Suppressor macrophage (primary cell): Measurements from ENCODE around the gene SATB2.
A peak's percentile ranks its signal among the peaks of the same experiment; 100 is the strongest.

Experiments used
- DNase-seq, 4 experiments: peaks; one replicate each; pipeline ENCODE4 v3.0.0-alpha.2; 2020 to 2022
- total RNA-seq, 17 experiments: gene quantifications; one replicate each; lab custom pipeline; 2026; ENCODE audit warnings: mixed read lengths in 6 of 17, inconsistent platforms in 3 of 17; lab: John Stamatoyannopoulos, UW

The SATB2 gene
- total RNA-seq = 0.55 to 7.5 (median 1.5) reads per million in 17 experiments

DNA sequence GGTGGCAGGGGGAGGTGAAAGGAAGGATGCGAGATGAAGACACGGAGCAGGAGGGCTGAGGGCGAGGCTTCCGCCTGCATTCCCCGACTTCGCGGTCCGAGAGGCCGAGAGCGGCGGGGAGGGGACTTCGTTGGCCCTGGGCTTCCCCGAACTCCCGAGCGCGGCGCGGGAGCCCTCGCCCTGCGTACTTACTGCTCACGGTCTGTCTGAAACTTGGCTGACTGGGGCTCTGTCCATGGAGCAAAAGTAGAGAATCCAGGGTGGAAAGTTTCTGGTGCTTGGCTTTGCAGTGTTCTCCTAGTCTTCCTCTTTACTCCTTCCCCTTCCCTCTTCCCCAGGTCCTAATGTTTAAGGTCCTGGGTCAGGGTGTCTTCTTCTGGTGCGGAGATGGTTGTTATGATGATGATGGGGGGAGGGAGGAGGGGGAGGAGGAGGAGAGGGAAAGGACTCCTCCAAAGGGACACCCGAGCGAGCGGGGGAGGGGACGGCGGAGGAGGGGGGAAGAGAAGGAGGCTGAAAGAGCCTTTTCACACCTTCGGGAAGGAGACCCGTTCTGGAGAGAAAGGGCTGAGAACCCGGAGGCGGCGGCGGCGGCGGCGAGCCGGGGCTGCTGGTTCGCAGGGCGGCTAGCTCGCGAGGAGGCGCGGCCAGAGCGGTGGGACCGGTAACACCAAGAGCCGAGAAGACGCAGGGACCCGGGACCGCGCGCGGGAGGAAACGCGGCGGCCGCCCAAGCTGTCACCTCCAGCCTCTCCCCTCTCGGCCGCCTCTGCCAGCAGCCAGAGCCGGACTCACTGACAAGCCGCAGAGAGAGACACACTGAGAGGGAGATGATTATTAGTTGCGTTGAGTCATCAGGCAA, at the start of gene SATB2:
Gene SATB2, minus strand, starts transcription at position 793 of the 862 bp plus-strand sequence. CDS start 1,902 bp downstream, outside the sequence.
- DNase-seq = peak in 3 of 4 experiments; percentile 26 to 46 (median 32)

DNA sequence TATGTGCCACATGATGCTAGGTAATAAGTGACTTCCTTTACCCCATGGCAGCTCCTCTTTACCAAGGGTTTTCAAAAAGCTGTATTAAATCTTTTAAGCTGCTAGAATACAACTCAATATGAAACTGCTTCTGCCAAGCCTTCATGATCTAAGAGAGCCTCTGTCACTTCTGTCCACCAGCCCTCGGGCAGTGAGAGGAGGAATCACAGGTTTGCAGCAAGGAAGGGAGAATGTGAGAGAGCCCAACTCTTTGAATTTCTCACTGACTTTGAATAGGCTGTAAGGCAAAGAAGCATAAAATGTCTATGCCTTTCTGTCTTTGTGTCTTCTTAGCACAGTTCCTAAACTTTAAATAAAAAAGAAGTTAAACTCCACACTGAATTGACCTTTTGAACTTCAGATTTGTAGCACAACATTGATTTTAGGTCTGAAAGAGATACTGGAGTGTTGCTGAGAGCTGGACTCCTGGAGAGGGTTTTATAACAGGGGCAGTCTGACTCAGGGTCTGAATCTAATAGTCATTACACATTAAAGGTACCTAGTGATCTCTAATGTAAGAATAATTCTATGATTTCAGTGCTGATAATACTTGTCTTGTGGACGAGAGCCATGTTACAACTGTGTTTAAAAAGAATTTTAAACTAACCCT, 48.1 kb upstream of the SATB2 start:
- DNase-seq = no peak

DNA sequence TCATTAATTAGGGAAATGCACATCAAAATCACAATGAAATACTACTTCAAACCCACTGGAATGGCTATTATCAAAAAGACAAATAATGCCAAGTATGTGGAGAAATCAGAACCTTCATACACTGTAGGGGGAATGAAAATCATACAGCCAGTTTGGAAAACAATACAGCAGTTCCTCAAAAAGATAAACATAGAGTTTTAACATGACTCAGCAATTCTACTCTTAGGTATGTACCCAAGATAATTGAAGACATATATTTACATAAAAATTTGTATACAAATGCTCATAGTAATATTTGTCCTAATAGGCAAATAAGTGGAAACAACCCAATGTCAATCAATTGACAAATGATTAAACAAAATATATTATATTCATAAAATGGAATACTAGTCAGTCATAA, 45.4 kb upstream of the SATB2 start:
- no peak for DNase-seq

DNA sequence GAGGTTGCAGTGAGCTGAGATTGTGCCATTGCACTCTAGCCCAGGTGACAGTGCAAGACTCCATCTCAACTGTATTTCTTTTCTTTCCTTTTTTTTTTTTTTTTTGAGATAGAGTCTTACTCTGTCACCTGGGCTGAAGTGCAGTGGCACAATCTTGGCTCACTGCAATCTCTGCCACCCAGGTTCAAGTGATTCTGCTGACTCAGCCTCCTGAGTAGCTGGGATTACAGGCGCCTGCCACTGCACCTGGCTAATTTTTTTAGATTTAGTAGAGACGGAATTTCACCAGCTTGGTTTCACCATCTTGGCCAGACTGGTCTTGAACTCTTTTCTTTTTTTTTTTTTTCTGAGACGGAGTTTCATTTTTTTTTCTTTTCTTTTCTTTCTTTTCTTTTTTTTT, 41.3 kb upstream of the SATB2 start:
- no peak for DNase-seq

DNA sequence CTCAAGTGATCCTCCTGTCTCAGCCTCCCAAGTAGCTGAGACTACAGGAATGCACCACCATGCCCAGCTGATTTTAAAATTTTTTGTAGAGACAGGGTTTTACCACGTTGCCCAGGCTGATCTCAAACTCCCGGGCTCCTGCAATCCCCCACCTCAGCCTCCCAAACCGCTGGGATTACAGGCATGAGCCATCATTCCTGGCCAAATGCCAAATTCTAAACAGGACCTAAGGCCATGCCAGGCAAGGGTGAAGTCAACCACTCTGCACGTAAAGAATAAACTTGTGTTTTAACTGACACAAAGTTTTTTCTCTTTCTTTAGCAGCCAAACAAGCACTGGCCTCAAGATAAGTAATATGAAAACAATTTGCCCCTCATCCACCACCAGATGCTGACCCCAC, 37.4 kb upstream of the SATB2 start:
- no peak for DNase-seq

DNA sequence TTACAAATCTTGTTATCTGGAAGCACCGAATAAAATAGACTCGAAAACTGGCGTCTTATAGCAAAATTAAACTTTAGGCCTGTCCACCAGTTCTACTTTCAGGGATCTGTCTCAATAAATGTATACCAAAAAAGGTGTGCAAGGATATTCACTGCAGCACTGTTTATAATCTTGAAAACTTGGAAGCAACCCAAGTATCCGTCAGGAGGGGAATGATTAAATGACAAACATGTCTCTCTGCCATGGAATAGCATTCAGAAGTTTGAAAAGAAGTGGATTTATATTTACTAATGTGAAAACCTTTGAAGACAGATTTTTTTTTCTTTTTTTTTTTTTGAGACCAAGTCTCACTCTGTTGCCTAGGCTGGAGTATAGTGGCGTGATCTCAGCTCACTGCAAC, 32.3 kb upstream of the SATB2 start:
- no peak for DNase-seq

DNA sequence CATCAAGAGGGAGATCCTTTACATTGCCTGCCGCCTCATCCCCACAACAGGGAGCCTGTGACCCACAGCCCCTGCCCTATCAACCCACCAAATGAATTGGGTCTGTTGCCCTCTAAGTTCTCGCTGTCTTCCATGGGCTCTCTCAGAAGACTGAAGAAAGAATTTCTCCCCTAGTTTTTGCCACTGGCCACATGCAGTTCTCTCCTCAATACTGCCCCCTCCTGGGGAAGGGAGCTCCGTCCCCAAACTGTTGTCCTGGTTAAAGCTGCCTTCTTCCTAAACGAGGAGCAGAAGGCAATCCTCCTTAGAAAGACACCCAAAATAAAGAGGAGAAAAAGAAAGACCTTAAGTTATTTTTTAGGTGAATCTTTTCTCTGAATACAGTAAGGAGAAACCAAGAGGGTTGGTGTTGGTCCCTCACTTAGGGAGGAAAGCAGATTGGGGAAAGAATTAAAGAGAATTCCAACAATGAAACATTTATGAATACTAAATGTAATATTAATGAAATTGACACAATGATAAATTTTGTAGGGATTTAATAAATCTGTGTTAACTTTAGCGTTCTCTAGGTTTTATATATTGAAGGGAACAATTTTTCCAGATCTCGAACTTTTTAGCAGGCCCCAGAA, 31.1 kb upstream of the SATB2 start:
- peak; percentile 61 to 79 (median 76) for DNase-seq

DNA sequence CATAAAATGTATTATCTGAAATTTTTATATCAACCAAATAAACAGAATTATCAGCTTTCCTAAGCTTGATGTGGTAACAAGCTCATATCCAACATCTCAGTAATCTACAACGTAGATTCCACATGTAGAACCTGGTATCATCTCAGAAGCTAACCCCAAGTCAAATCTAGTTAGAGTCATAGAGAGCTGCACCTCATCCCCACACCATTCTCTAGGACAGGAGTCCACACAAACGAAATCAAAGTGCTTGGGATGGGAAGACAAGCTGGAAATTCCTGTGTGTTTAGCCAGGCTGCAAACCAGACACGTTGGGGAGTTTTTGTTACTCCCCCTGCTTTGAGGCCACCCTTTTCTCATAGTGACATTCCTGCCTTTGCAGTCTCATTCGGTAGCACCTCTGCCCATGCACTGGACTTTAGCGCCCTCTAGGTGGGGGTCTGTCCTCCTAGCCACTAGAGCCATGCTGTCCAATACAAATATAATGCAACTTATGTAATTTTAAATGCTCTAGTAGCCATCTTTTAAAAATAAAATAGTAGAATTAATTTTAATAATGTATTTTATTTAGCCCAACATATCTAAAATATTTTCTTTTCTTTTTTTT, 28.1 kb upstream of the SATB2 start:
- DNase-seq = peak; percentile 51 to 77 (median 62)

DNA sequence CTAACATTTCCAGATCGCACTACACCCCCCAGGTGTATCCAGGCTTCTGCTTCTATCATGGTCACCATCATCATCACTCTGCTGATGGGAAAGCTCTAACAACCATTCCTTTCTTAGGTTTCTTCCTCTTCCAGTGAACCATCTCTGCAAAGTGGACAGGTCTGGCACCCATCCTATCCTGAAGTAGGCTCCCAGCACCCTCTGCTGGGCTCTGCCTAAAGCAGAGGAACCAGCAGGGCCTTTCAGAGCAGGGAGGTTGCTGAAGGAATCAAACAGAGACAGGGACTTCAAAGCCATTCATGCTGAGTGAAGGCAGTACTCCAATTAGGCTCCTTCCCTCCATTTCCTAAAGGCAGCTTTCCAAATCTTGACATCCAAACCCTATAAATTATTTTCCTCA, 27.2 kb upstream of the SATB2 start:
- no peak for DNase-seq

DNA sequence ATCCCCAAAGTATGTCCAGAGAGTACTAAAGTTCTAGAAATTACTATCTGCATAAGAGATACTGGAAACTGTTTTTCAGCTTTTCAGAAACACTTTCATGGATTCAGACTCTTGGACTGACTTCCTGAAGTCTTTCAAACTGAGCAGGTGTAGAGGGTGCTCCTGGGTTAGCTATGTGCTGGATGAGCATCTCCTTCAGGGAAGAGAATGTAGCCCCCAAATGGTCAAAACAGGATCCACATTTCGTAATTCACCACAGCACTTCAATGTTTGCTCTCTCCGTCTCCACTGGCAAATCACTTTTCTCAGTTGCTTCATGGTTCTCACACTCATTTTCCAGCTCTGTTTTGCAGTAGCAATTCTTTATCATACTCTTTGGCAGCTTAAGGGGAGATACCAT, 23.2 kb upstream of the SATB2 start:
- no peak for DNase-seq

DNA sequence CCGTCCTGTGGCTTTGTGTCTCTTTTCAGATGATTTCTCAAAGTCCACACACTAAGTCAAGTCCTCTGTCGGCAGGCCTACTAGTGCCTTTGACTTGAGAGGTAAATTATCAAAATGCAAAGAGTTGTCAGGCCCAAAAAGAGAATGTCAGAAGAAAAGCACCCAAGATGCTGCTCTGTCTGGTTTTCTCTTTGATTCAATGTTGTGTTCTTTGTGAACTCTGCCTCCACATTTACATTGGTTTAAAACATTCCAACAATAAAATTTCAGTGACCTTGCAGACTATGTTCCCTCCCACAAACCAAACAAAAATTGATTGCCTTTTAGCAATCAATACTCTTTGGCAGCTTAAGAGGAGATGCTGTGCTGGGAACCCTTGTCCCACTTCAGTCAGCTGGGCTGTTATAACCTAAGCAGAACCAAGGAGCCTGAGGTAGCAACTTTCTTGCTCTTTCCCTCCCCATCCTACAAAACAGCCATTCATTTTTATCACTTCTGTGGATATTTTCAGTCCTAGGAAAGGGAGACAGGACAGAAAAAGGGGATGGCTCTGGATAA, 19.6 kb upstream of the SATB2 start:
- DNase-seq = no peak

DNA sequence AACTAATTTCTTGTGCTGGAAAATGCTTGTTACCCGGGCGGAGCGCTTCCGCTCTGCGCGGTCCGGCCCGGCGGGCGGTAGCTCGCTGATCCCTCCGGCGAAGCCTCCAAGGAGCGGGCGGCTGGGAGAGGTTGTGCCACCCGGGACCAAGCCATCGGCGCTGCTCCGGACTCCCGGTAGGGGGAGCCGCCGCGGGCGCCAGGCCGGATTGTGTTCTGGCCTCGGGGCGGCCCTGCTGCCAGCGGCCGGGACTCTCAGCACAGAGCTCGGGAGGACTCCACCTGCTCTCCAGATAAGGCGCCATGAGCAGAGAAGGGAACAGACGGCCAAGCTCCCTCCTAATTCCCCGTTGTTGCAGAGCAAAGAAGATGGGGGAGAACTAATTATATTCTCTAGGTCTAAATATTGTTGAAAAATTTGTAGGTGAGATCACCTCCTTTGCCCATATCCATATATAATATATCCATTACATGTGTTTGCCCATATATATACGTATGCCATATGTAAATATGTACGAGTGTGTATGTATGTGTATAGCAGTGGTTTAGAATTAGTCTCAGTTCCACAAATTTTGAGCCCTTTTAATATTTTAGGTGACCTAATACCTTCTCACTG, 13.8 kb upstream of the SATB2 start:
- DNase-seq = peak; percentile 65 to 86 (median 73)

DNA sequence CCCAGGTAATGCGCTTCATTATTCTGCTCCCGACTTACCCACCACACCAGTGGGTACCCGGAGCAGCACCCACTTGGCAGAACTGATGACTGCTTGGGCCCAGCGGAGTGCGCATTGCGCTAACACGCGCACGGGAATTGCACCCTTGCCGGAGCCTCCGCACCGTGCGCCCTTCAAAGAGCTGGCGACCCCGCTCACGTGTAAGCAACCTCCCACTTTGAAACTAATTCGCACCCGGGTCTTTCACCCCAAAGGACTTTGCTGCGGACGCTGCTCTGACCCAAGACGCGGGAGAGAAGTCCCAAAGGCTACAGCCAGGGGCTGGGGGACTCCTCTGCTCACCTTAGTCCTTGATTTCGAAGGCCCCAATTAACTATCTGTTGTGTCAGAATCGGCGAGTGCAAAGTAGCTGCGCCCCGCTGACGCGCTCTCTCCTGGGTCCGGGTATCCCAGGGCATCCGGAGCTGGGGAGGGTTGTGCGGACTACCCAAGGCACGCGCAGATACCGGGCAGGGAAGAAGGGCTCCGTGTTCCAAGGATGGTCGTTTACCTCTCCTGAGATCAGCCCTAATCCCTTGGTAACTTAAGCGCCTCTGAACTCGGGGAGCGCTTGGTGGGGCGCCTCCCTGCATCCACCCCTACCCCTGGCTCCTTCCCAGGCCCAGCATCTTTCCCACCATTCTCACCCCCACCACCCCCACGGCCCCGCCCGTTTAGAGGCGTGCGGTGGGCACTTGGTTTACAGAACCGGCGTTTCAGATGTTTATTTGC, 13.1 kb upstream of the SATB2 start:
- no peak for DNase-seq

DNA sequence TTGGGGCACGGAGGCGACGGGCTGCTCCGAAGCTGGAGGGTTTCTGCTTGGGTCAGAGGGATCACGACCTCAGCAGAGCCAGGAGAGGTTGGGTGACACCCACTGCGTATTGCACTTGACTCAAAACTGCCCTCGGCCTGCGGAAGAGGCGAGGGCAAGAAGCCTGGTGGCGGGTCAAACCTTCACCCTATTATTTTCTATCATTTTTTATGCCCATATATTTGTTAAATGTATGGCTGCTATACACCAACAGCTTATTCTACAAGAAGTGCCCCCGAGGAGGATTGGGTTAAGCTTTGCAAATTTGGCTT, 12.6 kb upstream of the SATB2 start:
- no peak for DNase-seq

DNA sequence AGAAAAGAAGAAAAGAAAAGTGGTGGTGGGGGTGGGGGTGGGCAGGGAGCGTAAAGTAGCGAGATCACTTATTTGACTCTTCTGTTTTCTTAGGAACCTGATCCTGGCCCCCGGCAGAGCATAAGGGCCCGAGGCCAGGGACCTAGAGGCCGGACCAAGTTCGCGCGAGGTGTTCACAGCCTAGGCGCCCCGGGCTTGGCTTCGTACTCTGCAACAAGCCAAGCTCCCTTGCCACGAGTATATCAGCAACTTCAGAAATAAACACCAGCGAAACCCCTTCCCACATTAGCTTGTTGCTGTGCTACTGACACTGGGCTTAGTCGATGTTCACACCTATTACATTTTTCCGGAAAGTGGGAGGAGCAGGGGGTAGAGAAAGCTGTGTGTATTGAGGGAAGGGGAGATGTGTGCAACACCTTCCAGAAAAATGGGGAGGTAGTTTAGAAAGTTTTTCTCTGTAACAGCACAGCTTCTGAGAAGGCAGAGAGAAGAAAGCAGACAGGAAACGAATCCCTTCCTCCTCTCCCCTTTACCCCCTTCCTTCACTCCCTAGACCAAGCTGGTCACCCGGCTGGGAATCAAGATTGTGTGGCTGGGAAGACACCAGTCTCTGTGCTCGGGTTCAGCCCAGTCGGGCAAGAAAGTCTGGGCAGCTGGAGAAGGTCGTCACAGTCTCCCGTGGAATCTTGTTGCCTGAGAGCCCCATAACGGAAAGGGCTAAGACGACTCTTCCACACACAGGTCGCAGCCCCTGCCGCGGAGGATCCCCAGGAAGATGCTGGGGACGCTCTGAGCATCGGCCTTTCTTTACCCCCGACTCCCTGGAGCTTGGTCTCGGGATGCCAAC, 12.0 kb upstream of the SATB2 start:
- no peak for DNase-seq

DNA sequence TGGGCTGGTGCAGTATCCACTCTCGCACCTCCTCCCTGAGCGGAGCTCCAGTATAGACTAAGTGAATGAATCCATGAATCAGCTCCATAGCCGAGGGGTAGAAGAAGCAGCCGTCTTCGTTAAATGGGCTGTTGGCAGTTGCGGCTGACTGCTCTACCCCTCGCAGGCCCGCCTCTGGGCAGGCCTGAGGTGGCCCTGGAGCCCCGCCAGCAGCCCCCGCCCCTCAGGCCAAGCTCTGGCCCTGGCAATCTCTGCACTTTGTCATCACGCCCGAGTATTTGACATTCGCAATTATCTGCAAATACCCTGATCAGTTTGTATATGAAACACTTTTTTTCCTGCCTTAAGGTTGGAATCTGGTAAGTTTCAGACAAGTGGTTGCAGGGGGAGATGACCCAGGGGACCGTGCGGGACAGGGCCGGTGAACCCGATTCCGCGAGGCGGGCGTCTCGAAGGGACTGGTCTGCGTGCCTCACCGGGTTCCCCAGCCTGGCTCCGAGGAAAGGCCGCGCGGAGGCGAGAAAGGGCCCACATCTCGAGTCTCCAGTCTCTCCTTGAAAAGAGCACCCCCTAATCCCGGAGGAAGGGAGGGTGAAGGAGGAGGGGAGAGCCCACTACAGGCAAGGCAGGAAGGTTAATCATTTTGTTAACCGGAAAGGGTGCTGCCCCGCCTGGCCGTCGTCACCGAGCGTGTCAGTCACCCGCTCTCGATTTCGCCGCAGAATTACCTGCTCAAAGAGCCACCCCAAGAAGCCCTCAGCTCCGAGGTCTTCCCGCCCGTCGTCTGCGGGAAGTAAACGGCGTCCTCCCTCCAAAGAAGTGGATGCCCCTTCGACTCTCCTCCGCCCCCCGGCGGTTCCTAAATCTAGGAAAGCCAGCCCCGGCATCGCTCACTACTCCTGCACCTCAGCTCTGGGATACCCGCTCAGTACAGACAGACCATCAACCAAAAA, 11.1 kb upstream of the SATB2 start:
- DNase-seq = no peak

DNA sequence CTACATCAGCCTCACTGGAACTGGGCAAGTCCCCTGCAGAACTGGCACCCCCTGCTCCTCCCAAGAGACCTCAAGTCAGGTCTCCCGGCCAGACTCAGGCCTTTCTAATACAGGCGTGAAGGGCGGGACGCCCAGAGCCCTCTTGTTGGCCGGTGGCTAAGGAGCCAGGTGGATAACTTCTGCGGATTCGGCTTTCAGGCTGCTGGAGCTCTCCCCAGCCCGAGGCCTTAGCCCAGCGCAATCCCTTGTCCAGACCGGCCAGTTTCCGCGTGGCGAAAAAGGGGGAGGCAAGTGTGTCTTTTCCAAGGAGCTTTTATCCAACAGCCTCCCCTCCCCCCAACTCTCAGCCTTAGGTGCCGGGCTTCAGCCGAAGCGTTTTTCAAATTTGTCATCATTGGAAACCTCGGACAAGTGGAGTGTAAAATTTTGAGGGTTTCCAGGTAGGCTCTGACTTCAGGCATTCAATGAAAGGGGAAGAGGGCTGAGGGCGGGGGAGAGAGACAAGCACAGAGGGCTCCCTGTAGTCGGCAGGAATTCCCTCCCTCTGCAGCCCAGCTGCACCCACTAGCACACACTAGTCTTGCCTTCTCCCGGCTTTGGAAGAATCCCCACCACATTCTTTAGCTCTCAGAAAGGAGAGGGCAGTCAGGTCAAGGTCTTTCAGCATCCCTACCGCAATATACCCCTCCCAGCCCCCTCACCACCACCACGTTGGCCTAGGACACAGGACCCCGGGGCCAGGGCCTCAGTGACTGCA, 9.5 kb upstream of the SATB2 start:
- DNase-seq = no peak

DNA sequence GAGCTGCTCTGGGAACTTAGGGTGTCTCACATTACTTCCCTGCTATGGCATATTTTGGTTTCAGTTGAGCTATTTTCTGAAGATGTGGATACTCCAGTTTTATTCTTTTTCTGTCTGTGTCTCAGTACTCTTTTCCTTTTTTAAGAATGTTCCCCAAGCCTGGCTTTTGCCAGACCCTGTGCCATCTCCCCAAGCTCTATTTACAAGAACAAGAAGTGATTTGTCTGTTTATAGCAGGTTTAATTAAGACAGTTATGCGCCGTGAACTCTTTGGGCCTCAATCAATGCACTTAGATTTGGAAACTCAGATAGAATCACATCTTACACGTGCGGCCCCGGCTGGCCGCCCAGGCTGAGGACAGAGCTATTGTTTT, 8.9 kb upstream of the SATB2 start:
- DNase-seq = no peak
